PC-9 (cell line): ENCODE data around the gene PER1.

Experiments
- CTCF ChIP-seq: fragments of 200-600 bp; sonication (generic); conservative IDR thresholded peaks from 2 replicates; pipeline ENCODE4 v1.6.1; 2017; ENCODE audit warnings: mixed run types, antibody characterized with exemption, mild to moderate bottlenecking, moderate library complexity
- EZH2 ChIP-seq: fragments of 200-600 bp; sonication (generic); IDR thresholded peaks from 2 replicates; pipeline ENCODE4 v1.8.0; 2017; ENCODE audit warnings: antibody characterized with exemption, low read depth

GRCh38 chr17:8153525-8153956, 1.3 kb upstream of the PER1 start:
- no peak for TF ChIP-seq CTCF
- TF ChIP-seq EZH2: no peak
